HepG2 (cell line): ENCODE measurements around the gene RGS8. TPM values are rescaled to one million over a fixed set of nuclear protein-coding genes. Genes with fewer than 3 reads are reported as not detected.

Experiments used
- ATAC-seq: fragments of 200-7000 bp; cut with Tn5 transposase; 3 replicates; pipeline ENCODE4 v1.9.1; 2020; ENCODE audit warnings: mild to moderate bottlenecking, moderate library complexity
- BruUV-seq: library from RNA; stranded (reverse); fragments of 400-500 nt; replicated peaks from 2 replicates; lab custom pipeline; 2021; lab: Mats Ljungman, UMichigan
- CTCF ChIA-PET: fragments of 300-600 bp; formaldehyde crosslinking; extraction: SDS; loops from one replicate; lab custom pipeline; 2021; ENCODE audit warnings: low total read pairs, inconsistent platforms, low intra/inter-chr PET ratio; lab: Yijun Ruan, JAX
- POLR2A ChIA-PET: fragments of 350-600 bp; sonication (Branson Sonifier 250); formaldehyde crosslinking; loops from one replicate; lab custom pipeline; 2020; ENCODE audit warnings: antibody characterized with exemption, inconsistent platforms; lab: Yijun Ruan, JAX
- DNase-seq: peaks from one replicate; pipeline ENCODE4 v3.0.0-alpha.2; 2015; ENCODE audit warnings: low spot score
- FAIRE-seq: peaks from 3 replicates; lab custom pipeline; 2011; peaks lifted over from hg19 to GRCh38; lab: Jason Lieb, UNC
- H2AFZ ChIP-seq: one replicate; pipeline ENCODE4 v1.6.1; 2011; ENCODE audit warnings: low read length, inconsistent platforms
- H3K27ac ChIP-seq: fragments of 300-600 bp; 3 replicates; pipeline ENCODE4 v1.8.0; 2011; ENCODE audit warnings: mixed run types, mild to moderate bottlenecking, mixed read lengths, low read length, inconsistent platforms; ENCODE audit not compliant: insufficient read depth; ENCODE audit errors: extremely low read length
- H3K27me3 ChIP-seq, 2 experiments: fragments of 200-600 bp in 1 of 2; 2 replicates in 1 of 2; 3 replicates in 1 of 2; pipeline versions ENCODE4 v1.6.0 to v1.8.0; 2011; ENCODE audit warnings: low read length in 2 of 2, mild to moderate bottlenecking in 2 of 2, moderate library complexity in 2 of 2, inconsistent platforms in 1 of 2; ENCODE audit not compliant: insufficient read depth in 2 of 2, control insufficient read depth in 1 of 2
- H3K36me3 ChIP-seq, 2 experiments: fragments of 200-600 bp in 1 of 2; replicated peaks in 1 of 2; 2 replicates in 1 of 2; 3 replicates in 1 of 2; pipeline versions ENCODE4 v1.5.1 to v1.8.0; 2011; ENCODE audit warnings: low read length in 2 of 2, inconsistent platforms in 1 of 2; ENCODE audit not compliant: insufficient read depth in 2 of 2, control insufficient read depth in 1 of 2
- H3K4me1 ChIP-seq: 2 replicates; pipeline ENCODE4 v1.5.1; 2012; ENCODE audit warnings: low read length, inconsistent platforms; ENCODE audit not compliant: insufficient read depth
- H3K4me2 ChIP-seq: 2 replicates; pipeline ENCODE4 v1.6.0; 2011; ENCODE audit warnings: low read depth, low read length, inconsistent platforms
- H3K4me3 ChIP-seq, 3 experiments: fragments of 200-600 bp in 1 of 3; sonication (generic), shearing (Covaris generic) in 1 of 3; replicated peaks in 1 of 3; 2 replicates each; pipeline ENCODE4 v1.5.1; 2011 to 2016; ENCODE audit warnings: low read length in 3 of 3, inconsistent platforms in 2 of 3, low read depth in 2 of 3, mild to moderate bottlenecking in 2 of 3, control low read depth in 1 of 3, mixed read lengths in 1 of 3; ENCODE audit not compliant: insufficient read depth in 1 of 3
- H3K79me2 ChIP-seq: one replicate; pipeline ENCODE4 v1.6.1; 2011; ENCODE audit warnings: low read length, inconsistent platforms; ENCODE audit not compliant: insufficient read depth
- H3K9ac ChIP-seq: 2 replicates; pipeline ENCODE4 v1.6.0; 2011; ENCODE audit warnings: mild to moderate bottlenecking, low read depth, low read length, inconsistent platforms; ENCODE audit not compliant: insufficient read depth
- H3K9me3 ChIP-seq: 2 replicates; pipeline ENCODE4 v1.5.1; 2012; ENCODE audit warnings: mild to moderate bottlenecking, low read length
- H4K20me1 ChIP-seq: 2 replicates; pipeline ENCODE4 v1.6.0; 2011; ENCODE audit warnings: inconsistent platforms, mild to moderate bottlenecking, low read length, moderate library complexity; ENCODE audit not compliant: insufficient read depth
- NFE2L1 ChIP-seq: sonication (generic); formaldehyde crosslinking; IDR thresholded peaks from 2 replicates; pipeline ENCODE4 v1.4.0; 2020; ENCODE audit warnings: missing genetic modification reagents, mild to moderate bottlenecking, borderline replicate concordance
- RBM39 ChIP-seq: fragments of 200-400 bp; formaldehyde crosslinking; IDR thresholded peaks from one replicate; pipeline ENCODE4 v1.6.1; 2018; ENCODE audit warnings: antibody characterized with exemption, mild to moderate bottlenecking, low read depth, low read length; ENCODE audit not compliant: poor library complexity, severe bottlenecking
- SETDB1 ChIP-seq: sonication (generic); formaldehyde crosslinking; IDR thresholded peaks from 2 replicates; pipeline ENCODE4 v1.5.1; 2020; ENCODE audit warnings: missing genetic modification reagents, mild to moderate bottlenecking, borderline replicate concordance
- ZNF264 ChIP-seq: sonication (generic); formaldehyde crosslinking; IDR thresholded peaks from 2 replicates; pipeline ENCODE4 v1.4.0; 2020; ENCODE audit warnings: missing genetic modification reagents
- ZNF570 ChIP-seq: sonication (generic); formaldehyde crosslinking; IDR thresholded peaks from 2 replicates; pipeline ENCODE4 v1.4.0; 2020; ENCODE audit warnings: mild to moderate bottlenecking, missing genetic modification reagents, borderline replicate concordance
- WGBS: methylation state at CpG from one replicate; pipeline ENCODE4 v1.1.6; 2017; ENCODE audit warnings: low lambda C conversion rate; 5-methylcytosine and 5-hydroxymethylcytosine counted together
- in situ Hi-C: cut with HindIII; loops from 2 replicates; pipeline ENCODE4 v1.10.0; 2017; ENCODE audit warnings: low pct_unique_long_range_greater_than_20kb; ENCODE audit not compliant: extremely low pct_ligation_motif_present
- intact Hi-C: fragments of 100-400 bp; cut with micrococcal nuclease; formaldehyde crosslinking; loops from one replicate; pipeline ENCODE4 v1.10.0; 2022; ENCODE audit not compliant: unreplicated experiment
- polyA plus RNA-seq, 8 experiments: library from polyadenylated mRNA; depleted of rRNA in 3 of 8; stranded (reverse) in 7 of 8; unstranded in 1 of 8; fragments of >200 nt; fragmentation: Illumina TruSeq in 4 of 8; extraction: Trizol in 4 of 8; gene quantifications; 2 replicates each; pipeline versions ENCODE4 v1.2.1 to v1.2.3, GENCODE V29; 2011 to 2016; ENCODE audit warnings: low read depth in 4 of 8, missing spikeins in 1 of 8, mixed read lengths in 1 of 8; ENCODE audit not compliant: insufficient read depth in 1 of 8
- total RNA-seq, 5 experiments: library from RNA; depleted of rRNA; stranded (reverse); fragments of >200 nt; fragmentation: Illumina TruSeq; extraction: Trizol; gene quantifications; 2 replicates each; pipeline ENCODE4 v1.2.3, GENCODE V29; 2016; ENCODE audit warnings: low read depth in 1 of 5
- TF ChIP-seq, protein P1 (sequence below): sonication (generic); formaldehyde crosslinking; IDR thresholded peaks from 2 replicates; pipeline ENCODE4 v1.4.0; 2020; ENCODE audit warnings: missing genetic modification reagents, mild to moderate bottlenecking, borderline replicate concordance
- TF ChIP-seq, protein P2 (sequence below): sonication (generic); formaldehyde crosslinking; IDR thresholded peaks from 2 replicates; pipeline ENCODE4 v1.4.0; 2020; ENCODE audit warnings: mild to moderate bottlenecking, missing genetic modification reagents
- TF ChIP-seq, protein P3 (sequence below): sonication (generic); formaldehyde crosslinking; IDR thresholded peaks from 2 replicates; pipeline ENCODE4 v1.4.0; 2020; ENCODE audit warnings: low read depth, mild to moderate bottlenecking, missing genetic modification reagents
- TF ChIP-seq, protein P4 (sequence below): sonication (generic); formaldehyde crosslinking; IDR thresholded peaks from 2 replicates; pipeline ENCODE4 v1.8.1; 2022; ENCODE audit warnings: mild to moderate bottlenecking, missing genetic modification reagents

RGS8 gene
- total and polyA plus RNA-seq, 2 of the 13 experiments (the other 11 are each of a cell fraction or from before 2014, with no cell fraction given): not detected

DNA sequence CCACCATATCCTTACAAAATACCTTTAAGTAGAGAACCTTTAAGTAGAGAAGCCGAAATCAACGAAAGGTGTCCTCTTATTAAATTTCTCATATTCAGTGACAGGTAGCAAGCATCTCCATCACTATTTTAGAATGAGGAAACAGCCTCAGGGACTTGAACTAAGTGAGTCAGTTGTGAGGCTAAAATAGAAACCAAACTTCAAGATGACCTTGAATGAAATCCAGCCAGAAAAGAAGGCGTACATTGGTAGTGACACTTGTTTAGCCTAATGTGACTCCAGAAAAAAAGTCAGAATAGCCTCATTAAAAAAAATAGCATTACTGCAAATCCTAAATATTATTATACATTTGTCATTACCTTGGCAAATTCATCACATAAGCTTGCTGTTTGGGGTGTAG, 20.1 kb downstream of the RGS8 start:
- ATAC-seq: no peak
- H3K4me3 ChIP-seq: no peak overlapping the region
- intact Hi-C loops: no loop called here
- H4K20me1 ChIP-seq: no peaks in the 10 kb centered on the region
- ChIA-PET CTCF (no interaction called here), POLR2A (no interaction called here)
- in situ Hi-C loops: no loop called here
- H3K27ac ChIP-seq: no peak overlapping the region
- H3K27me3 ChIP-seq: peaks cover 0 to 13% of the 10 kb centered on the region in 2 experiments; a peak in 2 of 5 replicates
- no peaks in the 10 kb centered on the region for H3K79me2 ChIP-seq
- no peaks in the 10 kb centered on the region for H3K4me1 ChIP-seq
- H3K4me2 ChIP-seq: no peak overlapping the region
- H3K9me3 ChIP-seq: no peaks in the 10 kb centered on the region
- TF ChIP-seq SETDB1 (CRISPR knock-in tag) (no peak), RBM39 (no peak)
- no peak for DNase-seq
- FAIRE-seq: no peak
- H3K9ac ChIP-seq: no peak overlapping the region
- BruUV-seq: no TSS peak
- 4% methylated on average over 3 of the region's 3 CpGs for WGBS
- no peaks in the 10 kb centered on the region for H3K36me3 ChIP-seq
- H2AFZ ChIP-seq: no peak overlapping the region

DNA sequence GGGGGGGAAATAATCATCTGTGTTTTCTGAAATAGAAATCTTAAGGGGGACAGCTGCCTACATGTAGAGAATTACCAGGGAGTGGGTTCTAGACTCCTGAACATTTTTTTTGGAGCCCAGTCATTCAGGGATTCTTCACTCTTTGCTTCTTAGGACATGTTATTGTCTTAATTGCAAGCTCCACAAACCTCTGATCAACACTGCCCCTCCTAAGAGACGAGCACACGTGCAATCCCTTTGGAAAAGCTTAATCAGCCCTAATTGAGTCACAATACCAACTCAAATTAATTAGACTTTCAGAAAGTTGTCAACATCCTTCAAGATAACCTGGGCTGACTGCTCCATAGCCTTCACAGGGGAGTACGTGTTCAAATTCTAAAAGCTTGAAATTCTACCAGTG, 21.4 kb downstream of the RGS8 start:
- Histone ChIP-seq H4K20me1 (no peaks in the 10 kb centered on the region), H3K4me1 (no peaks in the 10 kb centered on the region), H3K79me2 (no peaks in the 10 kb centered on the region), H2AFZ (no peak overlapping the region), H3K27ac (no peak overlapping the region), H3K4me3 (no peak overlapping the region), H3K27me3 (peaks cover 0 to 11% of the 10 kb centered on the region in 2 experiments; a peak in 1 of 5 replicates), H3K9me3 (no peaks in the 10 kb centered on the region), H3K4me2 (no peak overlapping the region), H3K9ac (no peak overlapping the region), H3K36me3 (no peaks in the 10 kb centered on the region)
- no TSS peak for BruUV-seq
- in situ Hi-C loops (no loop called here), intact Hi-C loops (no loop called here)
- FAIRE-seq: no peak
- POLR2A ChIA-PET: no interaction called here
- no peak for DNase-seq
- CTCF ChIA-PET: no interaction called here
- no peak for ATAC-seq
- 5% methylated on average over 3 of the region's 3 CpGs for WGBS
- TF ChIP-seq NFE2L1 (CRISPR knock-in tag) (no peak), ZNF264 (CRISPR knock-in tag) (no peak), ZNF570 (CRISPR knock-in tag) (no peak)
- TF ChIP-seq, protein P1, sequence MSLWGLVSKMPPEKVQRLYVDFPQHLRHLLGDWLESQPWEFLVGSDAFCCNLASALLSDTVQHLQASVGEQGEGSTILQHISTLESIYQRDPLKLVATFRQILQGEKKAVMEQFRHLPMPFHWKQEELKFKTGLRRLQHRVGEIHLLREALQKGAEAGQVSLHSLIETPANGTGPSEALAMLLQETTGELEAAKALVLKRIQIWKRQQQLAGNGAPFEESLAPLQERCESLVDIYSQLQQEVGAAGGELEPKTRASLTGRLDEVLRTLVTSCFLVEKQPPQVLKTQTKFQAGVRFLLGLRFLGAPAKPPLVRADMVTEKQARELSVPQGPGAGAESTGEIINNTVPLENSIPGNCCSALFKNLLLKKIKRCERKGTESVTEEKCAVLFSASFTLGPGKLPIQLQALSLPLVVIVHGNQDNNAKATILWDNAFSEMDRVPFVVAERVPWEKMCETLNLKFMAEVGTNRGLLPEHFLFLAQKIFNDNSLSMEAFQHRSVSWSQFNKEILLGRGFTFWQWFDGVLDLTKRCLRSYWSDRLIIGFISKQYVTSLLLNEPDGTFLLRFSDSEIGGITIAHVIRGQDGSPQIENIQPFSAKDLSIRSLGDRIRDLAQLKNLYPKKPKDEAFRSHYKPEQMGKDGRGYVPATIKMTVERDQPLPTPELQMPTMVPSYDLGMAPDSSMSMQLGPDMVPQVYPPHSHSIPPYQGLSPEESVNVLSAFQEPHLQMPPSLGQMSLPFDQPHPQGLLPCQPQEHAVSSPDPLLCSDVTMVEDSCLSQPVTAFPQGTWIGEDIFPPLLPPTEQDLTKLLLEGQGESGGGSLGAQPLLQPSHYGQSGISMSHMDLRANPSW (CRISPR knock-in tag): no peak
- TF ChIP-seq, protein P2, sequence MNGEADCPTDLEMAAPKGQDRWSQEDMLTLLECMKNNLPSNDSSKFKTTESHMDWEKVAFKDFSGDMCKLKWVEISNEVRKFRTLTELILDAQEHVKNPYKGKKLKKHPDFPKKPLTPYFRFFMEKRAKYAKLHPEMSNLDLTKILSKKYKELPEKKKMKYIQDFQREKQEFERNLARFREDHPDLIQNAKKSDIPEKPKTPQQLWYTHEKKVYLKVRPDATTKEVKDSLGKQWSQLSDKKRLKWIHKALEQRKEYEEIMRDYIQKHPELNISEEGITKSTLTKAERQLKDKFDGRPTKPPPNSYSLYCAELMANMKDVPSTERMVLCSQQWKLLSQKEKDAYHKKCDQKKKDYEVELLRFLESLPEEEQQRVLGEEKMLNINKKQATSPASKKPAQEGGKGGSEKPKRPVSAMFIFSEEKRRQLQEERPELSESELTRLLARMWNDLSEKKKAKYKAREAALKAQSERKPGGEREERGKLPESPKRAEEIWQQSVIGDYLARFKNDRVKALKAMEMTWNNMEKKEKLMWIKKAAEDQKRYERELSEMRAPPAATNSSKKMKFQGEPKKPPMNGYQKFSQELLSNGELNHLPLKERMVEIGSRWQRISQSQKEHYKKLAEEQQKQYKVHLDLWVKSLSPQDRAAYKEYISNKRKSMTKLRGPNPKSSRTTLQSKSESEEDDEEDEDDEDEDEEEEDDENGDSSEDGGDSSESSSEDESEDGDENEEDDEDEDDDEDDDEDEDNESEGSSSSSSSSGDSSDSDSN (CRISPR knock-in tag): no peak
- TF ChIP-seq, protein P3, sequence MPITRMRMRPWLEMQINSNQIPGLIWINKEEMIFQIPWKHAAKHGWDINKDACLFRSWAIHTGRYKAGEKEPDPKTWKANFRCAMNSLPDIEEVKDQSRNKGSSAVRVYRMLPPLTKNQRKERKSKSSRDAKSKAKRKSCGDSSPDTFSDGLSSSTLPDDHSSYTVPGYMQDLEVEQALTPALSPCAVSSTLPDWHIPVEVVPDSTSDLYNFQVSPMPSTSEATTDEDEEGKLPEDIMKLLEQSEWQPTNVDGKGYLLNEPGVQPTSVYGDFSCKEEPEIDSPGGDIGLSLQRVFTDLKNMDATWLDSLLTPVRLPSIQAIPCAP (CRISPR knock-in tag): no peak
- TF ChIP-seq, protein P4, sequence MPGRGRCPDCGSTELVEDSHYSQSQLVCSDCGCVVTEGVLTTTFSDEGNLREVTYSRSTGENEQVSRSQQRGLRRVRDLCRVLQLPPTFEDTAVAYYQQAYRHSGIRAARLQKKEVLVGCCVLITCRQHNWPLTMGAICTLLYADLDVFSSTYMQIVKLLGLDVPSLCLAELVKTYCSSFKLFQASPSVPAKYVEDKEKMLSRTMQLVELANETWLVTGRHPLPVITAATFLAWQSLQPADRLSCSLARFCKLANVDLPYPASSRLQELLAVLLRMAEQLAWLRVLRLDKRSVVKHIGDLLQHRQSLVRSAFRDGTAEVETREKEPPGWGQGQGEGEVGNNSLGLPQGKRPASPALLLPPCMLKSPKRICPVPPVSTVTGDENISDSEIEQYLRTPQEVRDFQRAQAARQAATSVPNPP (CRISPR knock-in tag): no peak
